Measurements from ENCODE around the gene SPOCD1.

SPOCD1 gene

GRCh38 chr1:31857863-31858262 is 42.0 kb upstream of the SPOCD1 start:
- ChIA-PET CTCF (interaction anchor here (1.2 kb wide), 3 partner anchors 12 to 44 kb away, joined by 3 to 4 read pairs (median 3); no protein-coding TSS in a partner anchor), POLR2A (no interaction called here)

GRCh38 chr1:31856140-31856539 is 40.3 kb upstream of the SPOCD1 start:
- no peak overlapping the region for H3K4me3 ChIP-seq (ENCODE audit: low read depth, low read length)
- no peak for TF ChIP-seq CTCF (IDR thresholded peaks at IDR 0.05; ENCODE audit: insufficient read depth, low read length, missing control alignments)
- ChIA-PET CTCF (interaction anchor here (1.6 kb wide), 1 partner anchor 108 kb away, joined by 4 read pairs; no protein-coding TSS in a partner anchor), POLR2A (no interaction called here)
- no peak for DNase-seq (ENCODE audit: low read depth, low spot score)

More at GRCh38 chr1:31857863-31858262, 42.0 kb upstream of the SPOCD1 start:
- DNase-seq (ENCODE audit: low read depth, low spot score): no peak
- no peak for TF ChIP-seq CTCF (IDR thresholded peaks at IDR 0.05; ENCODE audit: insufficient read depth, low read length, missing control alignments)
- no peak overlapping the region for H3K4me3 ChIP-seq (ENCODE audit: low read depth, low read length)

GRCh38 chr1:31855038-31855845 is 39.4 kb upstream of the SPOCD1 start:
- ChIA-PET CTCF (interaction anchor here (2.2 kb wide), 1 partner anchor 109 kb away, joined by 5 read pairs; no protein-coding TSS in a partner anchor), POLR2A (no interaction called here)
- H3K4me3 ChIP-seq (ENCODE audit: low read depth, low read length): no peak overlapping the region
- DNase-seq (ENCODE audit: low read depth, low spot score): peak; percentile 19
- no peak for TF ChIP-seq CTCF (IDR thresholded peaks at IDR 0.05; ENCODE audit: insufficient read depth, low read length, missing control alignments)

- ChIA-PET CTCF (no interaction called here), POLR2A (no interaction called here)
- TF ChIP-seq CTCF (IDR thresholded peaks at IDR 0.05; ENCODE audit: insufficient read depth, low read length, missing control alignments): no peak
- H3K4me3 ChIP-seq (ENCODE audit: low read depth, low read length): no peak overlapping the region
- DNase-seq (ENCODE audit: low read depth, low spot score): no peak
Observed at GRCh38 chr1:31849653-31850052, 33.8 kb upstream of the SPOCD1 start.

GRCh38 chr1:31848381-31848897 is 32.6 kb upstream of the SPOCD1 start:
- ChIA-PET POLR2A (no interaction called here), CTCF (no interaction called here)
- no peak for DNase-seq (ENCODE audit: low read depth, low spot score)
- no peak for TF ChIP-seq CTCF (IDR thresholded peaks at IDR 0.05; ENCODE audit: insufficient read depth, low read length, missing control alignments)
- H3K4me3 ChIP-seq (ENCODE audit: low read depth, low read length): no peak overlapping the region

- no peak for TF ChIP-seq CTCF (IDR thresholded peaks at IDR 0.05; ENCODE audit: insufficient read depth, low read length, missing control alignments)
- POLR2A ChIA-PET: no interaction called here
- no peak overlapping the region for H3K4me3 ChIP-seq (ENCODE audit: low read depth, low read length)
- CTCF ChIA-PET: interaction anchor here (1.2 kb wide), 1 partner anchor 30 kb away, joined by 3 read pairs; no protein-coding TSS in a partner anchor
- DNase-seq (ENCODE audit: low read depth, low spot score): no peak
Observed at GRCh38 chr1:31846484-31846883, 30.7 kb upstream of the SPOCD1 start.
